ENCODE measurements around the gene TRAF7. TPM values are rescaled to one million over a fixed set of nuclear protein-coding genes. Genes with fewer than 3 reads are reported as not detected.
A peak's percentile ranks its signal among the peaks of the same experiment; 100 is the strongest.

TRAF7 gene
- polyA plus RNA-seq, 3 donors: 48.0 to 58.5 (median 49.3) TPM

DNA sequence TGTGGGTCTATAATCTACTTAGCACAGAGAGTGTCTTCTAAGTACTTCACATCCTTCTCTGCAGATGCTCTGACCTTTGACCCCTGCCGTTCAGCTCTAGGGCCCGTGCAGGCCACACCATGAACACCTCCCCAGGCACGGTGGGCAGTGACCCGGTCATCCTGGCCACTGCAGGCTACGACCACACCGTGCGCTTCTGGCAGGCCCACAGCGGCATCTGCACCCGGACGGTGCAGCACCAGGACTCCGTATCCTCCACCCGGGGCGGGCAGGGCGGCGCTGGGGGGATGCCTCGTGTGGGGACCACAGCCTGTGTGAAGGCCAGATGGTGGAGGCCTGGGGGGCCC, 50.4 kb downstream of the TRAF7 start:
- no peak for DNase-seq (ENCODE audit: extremely low read depth in 1 of 11, low read depth in 9 of 11, low spot score in 4 of 11)

DNA sequence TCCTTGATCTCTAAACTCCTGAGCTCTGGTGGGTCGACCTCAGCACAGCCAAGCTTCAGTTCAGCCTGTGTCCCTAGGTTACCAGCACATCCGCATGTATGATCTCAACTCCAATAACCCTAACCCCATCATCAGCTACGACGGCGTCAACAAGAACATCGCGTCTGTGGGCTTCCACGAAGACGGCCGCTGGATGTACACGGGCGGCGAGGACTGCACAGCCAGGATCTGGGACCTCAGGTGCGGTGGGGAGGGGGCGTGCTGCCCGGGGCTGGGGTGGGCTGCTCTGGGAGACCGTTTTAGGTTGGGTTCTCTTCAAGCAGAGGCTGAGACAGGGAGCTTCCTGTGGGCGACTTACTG, 50.8 kb downstream of the TRAF7 start:
- no peak for DNase-seq (ENCODE audit: extremely low read depth in 1 of 11, low read depth in 9 of 11, low spot score in 4 of 11)

- no peak for DNase-seq (ENCODE audit: extremely low read depth in 1 of 11, low read depth in 9 of 11, low spot score in 4 of 11)
Observed at GRCh38 chr16:2206780-2207433, 51.3 kb downstream of the TRAF7 start.

- no peak for DNase-seq (ENCODE audit: extremely low read depth in 1 of 11, low read depth in 9 of 11, low spot score in 4 of 11)
Observed at GRCh38 chr16:2207872-2208271, 52.3 kb downstream of the TRAF7 start.

DNA sequence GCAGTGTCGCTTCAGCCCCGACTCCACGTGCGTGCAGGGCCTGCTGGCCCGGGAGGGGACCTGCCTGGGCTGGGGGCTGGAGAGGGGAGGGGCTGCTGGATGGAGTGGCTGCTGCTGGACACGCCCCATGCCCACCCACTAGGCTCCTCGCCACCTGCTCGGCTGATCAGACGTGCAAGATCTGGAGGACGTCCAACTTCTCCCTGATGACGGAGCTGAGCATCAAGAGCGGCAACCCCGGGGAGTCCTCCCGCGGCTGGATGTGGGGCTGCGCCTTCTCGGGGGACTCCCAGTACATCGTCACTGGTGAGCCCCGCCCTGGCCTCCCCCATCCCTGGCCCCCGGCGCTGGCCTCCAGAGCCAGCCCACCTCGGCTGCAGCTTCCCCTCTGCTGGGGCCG, 52.7 kb downstream of the TRAF7 start:
- DNase-seq (ENCODE audit: extremely low read depth in 1 of 11, low read depth in 9 of 11, low spot score in 4 of 11): no peak

GRCh38 chr16:2208772-2209171, 53.2 kb downstream of the TRAF7 start:
- DNase-seq (ENCODE audit: extremely low read depth in 1 of 11, low read depth in 9 of 11, low spot score in 4 of 11): no peak

GRCh38 chr16:2209258-2210008, 53.9 kb downstream of the TRAF7 start:
- no peak for DNase-seq (ENCODE audit: extremely low read depth in 1 of 11, low read depth in 9 of 11, low spot score in 4 of 11)

- DNase-seq (ENCODE audit: extremely low read depth in 1 of 11, low read depth in 9 of 11, low spot score in 4 of 11): no peak
Observed at GRCh38 chr16:2210009-2210332, 54.4 kb downstream of the TRAF7 start.

DNA sequence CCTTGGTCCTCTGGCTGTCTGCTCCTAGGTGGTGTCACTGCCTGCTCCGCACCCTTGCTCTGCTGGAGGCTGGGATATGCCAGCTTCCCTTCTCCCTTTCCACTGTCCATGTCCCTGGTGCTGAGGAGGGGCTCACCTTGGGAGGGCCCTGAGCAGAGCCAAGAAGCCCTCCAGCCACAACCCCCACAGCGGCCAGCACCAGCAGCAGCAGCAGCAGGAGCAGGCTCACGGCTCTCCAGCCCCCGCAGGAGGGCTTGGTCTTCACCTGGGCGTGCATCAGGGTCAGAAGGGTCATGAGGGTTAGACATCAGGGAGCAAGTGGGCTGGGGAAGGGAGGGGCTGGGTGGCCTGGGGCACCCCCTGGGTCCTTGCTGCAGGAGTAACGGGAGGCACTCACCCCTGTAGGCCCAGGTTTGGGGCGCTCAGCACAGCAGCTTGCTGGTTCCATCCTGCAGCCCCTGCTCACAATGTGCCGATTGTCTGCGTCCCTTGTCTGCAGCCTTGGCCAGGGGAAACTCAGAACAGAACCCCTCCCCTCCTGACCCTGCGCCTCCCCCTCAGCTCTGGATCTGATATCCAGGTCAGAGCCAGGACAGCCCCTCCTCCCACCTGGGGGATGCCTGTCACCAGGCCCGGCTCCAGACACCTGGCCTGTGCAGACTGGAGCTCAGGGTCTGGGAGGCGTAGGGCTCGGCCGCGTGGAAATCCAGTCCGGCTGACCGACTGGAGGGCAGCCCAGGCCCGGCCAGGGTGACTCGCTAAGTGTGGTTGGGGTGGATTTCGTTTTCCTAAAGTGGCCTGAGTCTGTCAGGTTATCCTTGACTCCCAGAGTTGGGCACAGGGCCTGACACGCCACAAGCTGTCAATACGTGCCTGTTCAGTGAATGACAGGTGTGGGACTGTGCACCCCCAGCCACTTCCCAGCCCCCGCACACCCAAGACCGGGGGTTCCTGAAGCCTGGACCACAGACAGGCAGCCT, 55.1 kb downstream of the TRAF7 start, which contains the start of gene BRICD5:
TSS of gene BRICD5 (minus strand) at position 478 of the 980 bp plus-strand sequence. CDS start at position 448, 30 bp downstream.
- DNase-seq (ENCODE audit: extremely low read depth in 1 of 11, low read depth in 9 of 11, low spot score in 4 of 11): no peak

DNA sequence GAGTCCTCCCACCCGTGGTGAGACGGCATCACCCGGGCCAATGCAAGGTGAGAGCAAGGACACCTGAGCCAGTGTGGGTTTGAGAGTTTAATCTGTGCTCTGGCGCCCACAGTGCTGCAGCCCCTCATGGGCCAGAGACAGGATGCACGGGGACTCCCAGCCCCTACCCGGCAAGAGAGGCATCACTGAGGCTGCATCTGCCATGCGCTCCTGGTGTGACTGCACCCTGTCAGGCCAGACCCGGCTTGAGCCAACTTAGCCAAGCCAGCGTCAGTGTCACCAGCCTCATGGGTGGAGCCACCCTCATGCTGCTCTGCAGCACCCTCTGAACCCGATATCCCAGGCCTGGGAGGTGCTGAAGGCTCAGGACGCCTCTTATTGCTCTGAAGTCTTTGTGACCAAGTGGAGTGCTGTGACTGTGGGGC, 56.4 kb downstream of the TRAF7 start:
- no peak for DNase-seq (ENCODE audit: extremely low read depth in 1 of 11, low read depth in 9 of 11, low spot score in 4 of 11)

- no peak for DNase-seq (ENCODE audit: extremely low read depth in 1 of 11, low read depth in 9 of 11, low spot score in 4 of 11)
Observed at GRCh38 chr16:2212362-2213324, 57.1 kb downstream of the TRAF7 start.

- DNase-seq (ENCODE audit: extremely low read depth in 1 of 11, low read depth in 9 of 11, low spot score in 4 of 11): no peak
Observed at GRCh38 chr16:2213817-2214718, 58.5 kb downstream of the TRAF7 start.

DNA sequence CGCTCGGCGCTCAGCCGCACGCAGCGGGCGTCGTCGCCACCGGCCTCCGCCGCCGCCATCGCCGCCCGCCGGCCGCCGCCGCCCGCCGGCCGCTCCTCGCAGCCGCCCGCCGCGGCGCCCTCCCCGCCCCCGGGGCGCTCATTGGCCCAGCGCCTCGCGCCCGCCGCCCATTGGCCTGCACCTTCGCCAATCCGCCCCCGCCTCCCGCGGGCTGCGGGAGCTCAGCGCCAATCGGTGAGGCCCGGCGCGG, 59.1 kb downstream of the TRAF7 start, which contains the start of gene PGP:
TSS of gene PGP (minus strand) at position 122 of the 250 bp plus-strand sequence. CDS start at position 59, 63 bp downstream.
- DNase-seq (ENCODE audit: extremely low read depth in 1 of 11, low read depth in 9 of 11, low spot score in 4 of 11): no peak

DNA sequence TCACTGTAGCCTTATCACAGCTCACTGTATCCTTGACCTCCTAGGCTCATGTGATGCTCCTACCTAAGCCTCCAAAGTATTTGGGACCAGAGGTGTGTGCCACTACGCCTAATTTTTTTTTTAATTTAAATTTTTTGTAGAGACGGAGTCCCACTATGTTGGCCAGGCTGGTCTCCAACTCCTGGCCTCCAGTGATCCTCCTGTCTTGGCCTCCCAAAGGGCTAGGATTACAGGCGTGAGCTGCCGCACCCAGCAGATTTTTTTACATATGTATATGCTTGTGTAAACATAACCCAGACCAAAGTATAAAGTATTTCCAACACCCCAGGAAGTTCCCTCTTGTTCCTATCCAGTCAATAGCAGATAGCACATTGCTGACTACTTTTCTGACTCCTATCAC, 60.7 kb downstream of the TRAF7 start:
- no peak for DNase-seq (ENCODE audit: extremely low read depth in 1 of 11, low read depth in 9 of 11, low spot score in 4 of 11)

DNA sequence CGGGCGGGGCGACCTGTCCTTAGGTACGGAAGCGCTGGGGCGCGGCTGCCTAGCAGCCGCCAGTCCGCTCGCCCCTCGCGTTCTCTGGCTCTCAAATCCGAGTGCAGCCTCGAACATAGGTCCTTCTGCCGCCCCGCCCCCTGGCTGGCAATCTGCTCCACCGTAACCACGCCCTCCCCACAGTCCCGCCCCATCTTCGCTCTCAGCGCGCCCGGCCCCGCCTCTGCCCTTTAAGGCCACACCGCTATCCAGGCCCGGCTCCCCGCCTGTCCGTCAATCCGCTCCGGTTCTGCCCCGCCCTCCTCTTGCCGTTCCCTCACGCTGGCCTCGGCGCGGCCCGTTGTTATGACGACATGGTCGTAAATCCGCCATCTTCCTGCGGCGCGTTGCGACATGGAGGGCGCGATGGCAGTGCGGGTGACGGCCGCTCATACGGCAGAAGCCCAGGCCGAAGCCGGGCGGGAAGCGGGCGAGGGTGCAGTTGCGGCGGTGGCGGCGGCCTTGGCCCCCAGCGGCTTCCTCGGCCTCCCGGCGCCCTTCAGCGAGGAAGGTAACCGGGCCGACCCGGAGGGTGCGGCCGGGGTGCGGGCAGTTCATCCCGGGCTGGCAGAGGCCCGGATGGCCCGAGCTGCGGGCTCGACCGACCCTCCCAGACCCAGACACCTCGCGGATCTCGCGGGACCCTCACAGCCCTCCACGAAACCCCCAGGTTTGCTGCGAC, 67.8 kb downstream of the TRAF7 start, which contains the start of gene E4F1:
TSS of gene E4F1 (plus strand) at position 371 of the 721 bp plus-strand sequence. CDS start at position 394, 23 bp downstream.
- DNase-seq (ENCODE audit: extremely low read depth in 1 of 11, low read depth in 9 of 11, low spot score in 4 of 11): peak; percentile 93 to 99 (median 98)

DNA sequence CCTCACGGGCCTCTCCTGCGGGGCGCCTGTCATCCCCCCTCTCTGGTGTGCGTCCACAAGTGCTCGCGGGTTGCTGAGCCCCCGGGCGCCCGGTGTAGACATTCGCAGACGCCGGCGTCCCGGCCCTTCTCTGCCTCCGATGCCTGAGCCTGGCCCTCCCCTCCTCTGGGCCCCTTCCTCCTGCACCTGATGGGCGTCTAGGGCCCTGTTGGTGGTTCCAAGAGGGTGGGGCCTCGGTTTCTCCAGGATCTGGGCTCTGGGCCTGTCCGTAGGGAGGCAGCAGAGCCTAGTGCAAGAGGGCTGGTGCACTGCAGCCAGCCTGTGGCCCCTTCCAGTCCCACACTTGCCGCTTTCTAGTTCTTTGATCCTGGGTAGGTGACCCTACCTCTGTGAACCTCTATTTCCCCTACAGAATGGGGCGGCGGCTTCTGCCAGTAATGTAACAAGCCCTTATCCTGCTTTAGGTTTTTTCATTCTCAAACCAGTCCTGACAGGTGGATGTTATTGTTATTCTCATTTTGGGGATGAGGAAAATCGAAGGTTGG, 68.4 kb downstream of the TRAF7 start:
- no peak for DNase-seq (ENCODE audit: extremely low read depth in 1 of 11, low read depth in 9 of 11, low spot score in 4 of 11)

DNA sequence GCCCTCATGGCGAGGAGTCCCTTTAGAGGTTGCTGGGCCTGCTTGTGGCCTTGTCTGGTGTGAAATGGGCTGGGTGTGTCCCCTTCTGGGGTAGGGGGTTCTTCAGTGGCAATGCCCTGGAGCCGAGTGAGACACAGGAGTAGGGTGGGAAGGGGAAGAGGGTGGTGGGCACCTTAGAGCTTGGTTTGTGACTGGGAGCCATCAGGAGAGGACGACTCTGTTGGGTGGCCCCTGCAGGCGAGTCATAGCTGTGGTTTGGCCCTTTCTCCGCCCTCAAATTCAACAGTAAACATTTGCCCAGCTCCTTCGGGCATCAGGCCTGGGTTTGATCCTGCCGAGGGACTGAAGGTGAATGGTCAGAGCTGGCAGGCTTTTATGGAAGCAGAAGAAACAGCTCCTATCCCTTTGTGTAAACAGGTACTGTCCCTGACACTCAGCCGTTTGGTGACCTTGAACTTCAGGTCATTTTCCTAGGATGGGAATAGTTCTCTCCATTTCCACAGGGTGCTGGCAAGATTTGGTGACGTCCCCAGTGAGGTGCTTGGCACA, 70.7 kb downstream of the TRAF7 start:
- no peak for DNase-seq (ENCODE audit: extremely low read depth in 1 of 11, low read depth in 9 of 11, low spot score in 4 of 11)

All from renal cortex interstitium (tissue), 11 donors.